Stimulated activated CD4-positive, alpha-beta T cell treated with anti-CD3 and anti-CD28 coated beads, Interleukin-4, amount 100 ng/mL, for 48 hours (primary cell): ENCODE results near the gene CCDC116.
"Not testable (repeated sequence)": the region's sequence is repeated elsewhere in the genome, so short reads cannot be mapped to it uniquely, and the experiment has no call there.

Source experiments
- DNase-seq, 2 donors: peaks; one replicate each; pipeline ENCODE4 v3.0.0-alpha.2; 2020; ENCODE audit warnings: low read depth in 2 of 2

CCDC116 gene

DNA sequence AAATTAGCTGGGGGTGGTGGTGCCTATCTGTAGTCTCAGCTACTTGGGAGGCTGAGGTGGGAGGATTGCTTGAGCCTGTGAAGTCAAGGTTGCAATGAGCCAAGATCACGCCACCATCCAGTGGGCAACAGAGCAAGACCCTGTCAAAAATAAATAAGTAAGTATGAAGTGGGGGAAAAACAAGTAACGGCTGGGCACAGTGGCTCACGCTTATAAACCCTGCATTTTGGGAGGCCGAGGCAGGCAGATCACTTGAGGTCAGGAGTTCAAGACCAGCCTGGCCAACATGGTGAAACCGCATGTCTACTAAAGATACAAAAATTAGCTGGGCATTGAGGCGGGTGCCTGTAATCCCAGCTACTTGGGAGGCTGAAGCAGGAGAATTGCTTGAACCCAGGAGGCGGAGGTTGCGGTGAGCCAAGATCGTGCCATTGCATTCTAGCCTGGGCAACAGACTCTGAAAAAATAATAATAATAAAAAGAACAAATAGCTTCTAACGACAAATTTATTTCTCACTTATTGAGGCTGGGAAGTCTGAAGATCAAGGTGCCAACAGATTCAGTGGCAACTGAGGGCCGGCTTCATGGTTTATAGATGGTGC lies 22.9 kb upstream of the CCDC116 start:
- DNase-seq = not testable (repeated sequence)

DNA sequence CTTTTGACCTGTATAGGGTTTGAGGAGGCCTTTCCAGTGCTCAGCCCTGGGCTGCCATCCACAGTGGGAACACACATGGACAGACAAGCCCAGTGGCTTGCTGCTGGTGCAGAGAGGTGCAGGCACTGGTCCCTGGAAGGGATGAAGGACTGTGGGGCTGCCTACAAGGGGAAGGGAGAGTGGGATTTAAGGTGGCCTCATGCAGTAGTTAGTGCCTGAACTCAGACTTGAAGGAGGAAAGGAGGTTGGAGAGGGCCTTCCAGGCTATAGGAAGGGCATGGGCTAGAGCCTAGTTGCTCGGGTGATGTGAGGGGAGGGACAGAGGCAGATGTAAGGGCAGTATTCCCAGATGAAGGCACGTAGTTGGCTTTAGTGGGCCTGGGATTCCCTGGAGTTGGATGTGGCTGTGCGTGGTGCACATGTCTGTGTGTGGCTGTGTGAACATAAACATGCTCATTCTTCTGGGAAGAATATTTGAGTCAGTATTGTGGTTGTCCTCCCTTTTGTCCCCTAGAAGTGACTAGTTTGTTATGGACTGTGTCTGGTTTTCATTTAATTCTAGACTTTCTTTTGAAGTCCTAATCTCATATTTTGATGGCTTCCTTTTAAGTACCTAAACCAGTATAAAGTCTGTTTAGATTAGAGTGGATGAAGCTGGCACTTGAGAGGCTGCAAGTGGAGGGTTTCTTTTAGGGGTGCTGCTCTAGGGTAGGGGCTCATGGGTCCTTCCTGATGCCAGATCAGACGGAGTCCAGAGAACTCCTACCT lies 21.2 kb upstream of the CCDC116 start:
- no peak for DNase-seq

DNA sequence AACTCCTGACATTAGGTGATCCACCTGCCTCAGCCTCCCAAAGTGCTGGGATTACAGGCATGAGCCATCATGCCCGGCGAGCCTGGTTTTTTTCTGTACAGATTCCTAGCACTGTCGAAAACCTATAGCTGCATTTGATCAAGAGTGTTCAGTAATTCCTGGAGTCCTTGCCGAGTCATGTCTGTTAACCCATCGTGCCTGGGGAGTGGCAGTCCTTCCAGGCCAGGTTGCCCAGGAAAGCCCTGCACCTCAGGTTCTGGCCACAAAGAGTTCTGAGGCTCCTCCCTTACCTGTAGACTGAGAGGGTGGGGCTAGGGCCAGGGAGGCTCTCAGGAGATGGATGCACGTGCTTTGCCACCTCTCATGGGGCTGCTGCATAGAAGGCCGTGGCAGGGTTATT lies 19.7 kb upstream of the CCDC116 start:
- DNase-seq = no peak

DNA sequence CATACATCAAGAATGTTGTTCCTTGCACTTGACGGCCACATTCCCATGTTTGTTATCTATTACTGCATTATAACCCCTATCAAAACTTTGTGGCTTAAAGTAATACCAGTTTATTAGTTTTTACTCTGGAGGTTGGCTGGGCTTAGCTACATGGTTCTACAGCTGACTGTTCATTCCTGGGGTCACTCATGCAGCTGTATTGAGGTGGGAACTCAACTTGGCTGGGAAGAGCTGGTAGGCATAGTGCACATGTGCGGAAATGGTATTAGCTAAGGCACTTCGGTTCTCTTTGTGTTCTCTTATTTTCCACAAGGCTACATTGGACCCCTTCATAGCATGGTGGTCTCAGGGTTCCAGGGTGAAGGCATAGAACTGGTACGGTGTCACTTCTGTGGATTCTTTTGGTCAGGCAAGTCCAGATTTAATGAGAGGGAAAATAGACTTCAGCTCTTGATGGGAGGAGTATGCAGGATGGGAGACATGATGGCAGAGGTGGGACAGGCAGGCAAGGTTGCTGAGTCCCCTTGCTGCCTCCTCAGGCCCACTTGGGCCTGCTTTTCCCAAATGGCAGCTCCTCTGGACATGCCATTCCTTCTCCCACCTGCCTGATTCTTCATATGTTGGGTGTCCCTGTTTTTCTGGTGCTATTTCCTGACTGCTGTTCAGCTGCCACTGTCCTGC lies 18.9 kb upstream of the CCDC116 start:
- no peak for DNase-seq

DNA sequence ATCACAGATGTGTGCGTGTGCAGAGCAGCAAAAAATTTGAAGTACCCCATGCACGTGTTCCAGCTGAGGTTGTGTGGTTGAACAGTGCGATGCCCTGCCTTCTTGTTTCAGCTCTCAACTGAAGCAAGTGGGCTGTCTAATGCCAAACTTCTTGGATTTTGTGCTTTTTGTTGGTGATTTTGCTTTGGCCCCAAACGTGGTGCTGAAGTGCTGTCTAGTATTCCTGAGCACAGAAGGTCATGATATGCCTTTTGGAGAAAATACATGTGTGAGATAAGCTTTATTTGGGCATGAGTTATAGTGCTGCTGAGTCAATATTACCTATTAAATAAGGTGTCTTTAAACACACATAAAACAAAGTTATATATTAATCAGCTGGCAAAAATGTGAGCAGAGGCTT lies 16.8 kb upstream of the CCDC116 start:
- DNase-seq = no peak

DNA sequence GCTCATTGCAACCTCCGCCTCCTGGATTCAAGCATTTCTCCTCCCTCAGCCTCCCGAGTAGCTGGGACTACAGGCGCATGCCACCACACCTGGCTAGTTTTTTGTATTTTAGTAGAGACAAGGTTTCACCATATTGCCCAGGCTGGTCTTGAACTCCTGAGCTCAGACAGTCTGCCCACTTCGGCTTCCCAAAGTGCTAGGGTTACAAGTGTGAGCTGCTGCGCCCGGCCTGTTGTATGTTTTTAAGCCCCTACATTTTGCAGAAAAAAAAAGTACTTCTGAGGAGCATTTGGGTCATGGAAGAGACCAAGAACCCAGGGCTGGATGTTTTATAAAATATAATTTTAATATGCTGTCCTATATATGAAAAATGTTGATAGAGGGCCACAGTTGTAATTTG lies 15.2 kb upstream of the CCDC116 start:
- not testable (repeated sequence) for DNase-seq

DNA sequence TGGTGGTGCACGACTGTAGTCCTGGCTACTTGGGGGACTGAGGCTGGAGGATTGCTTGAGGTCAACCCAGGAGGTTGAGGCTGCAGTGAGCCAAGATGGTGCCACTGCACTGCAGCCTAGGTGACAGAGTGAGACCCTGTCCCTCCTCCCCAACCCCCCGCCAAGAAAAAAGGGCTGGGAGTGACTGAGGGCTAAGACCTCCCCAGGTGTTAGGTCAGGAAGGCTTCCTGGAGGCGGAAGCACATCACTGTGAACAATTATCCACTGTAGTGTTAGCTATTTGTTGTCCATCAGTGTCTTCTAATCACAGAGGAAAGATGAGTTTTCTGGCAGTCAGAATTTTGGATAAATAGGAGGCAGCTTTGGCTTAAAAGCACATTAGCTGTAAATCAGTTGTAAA lies 11.5 kb upstream of the CCDC116 start:
- no peak for DNase-seq

DNA sequence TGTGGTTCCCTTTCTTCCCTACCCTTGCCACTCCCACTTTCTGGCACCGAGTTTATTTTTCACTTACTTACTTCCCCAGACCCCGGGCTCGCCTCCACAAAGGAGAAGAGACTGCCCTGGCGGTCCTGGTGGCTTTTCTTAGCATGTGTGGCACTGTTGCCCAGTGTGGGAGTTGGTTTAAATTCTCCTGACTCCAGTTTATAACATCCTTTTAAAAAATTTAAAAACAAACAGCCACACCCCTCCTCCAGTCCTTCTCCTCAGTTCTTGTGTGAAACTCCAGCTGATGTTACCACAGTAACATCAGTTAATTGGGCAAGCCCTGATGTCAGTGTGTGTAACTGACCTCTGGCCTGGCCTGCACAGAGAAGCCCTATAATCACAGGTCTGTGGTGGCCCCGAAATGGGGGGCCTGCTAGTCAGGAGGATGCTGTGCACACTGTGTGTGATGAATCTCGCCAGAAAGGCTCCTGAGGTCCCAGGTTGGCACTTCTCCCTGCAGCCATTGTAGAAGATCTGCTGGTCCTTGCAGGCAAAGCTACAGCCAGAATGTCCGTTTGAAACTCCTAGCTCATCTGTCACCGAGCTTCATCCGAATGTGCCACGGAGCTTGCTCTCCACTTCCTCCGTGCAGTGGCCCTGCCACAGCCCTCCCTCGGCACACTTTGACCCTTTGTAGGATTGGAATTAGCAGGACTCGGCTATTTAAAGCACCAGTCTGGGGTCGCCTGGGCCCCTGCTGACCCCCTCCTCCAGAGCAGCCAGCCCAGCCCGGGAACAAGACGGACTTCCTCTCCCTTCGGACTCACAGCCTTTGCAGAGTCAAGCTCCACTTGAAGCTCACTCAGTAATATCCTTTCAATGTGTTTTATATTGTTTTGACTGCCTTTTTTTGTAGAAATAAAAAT lies 10.3 kb upstream of the CCDC116 start:
- DNase-seq = no peak

DNA sequence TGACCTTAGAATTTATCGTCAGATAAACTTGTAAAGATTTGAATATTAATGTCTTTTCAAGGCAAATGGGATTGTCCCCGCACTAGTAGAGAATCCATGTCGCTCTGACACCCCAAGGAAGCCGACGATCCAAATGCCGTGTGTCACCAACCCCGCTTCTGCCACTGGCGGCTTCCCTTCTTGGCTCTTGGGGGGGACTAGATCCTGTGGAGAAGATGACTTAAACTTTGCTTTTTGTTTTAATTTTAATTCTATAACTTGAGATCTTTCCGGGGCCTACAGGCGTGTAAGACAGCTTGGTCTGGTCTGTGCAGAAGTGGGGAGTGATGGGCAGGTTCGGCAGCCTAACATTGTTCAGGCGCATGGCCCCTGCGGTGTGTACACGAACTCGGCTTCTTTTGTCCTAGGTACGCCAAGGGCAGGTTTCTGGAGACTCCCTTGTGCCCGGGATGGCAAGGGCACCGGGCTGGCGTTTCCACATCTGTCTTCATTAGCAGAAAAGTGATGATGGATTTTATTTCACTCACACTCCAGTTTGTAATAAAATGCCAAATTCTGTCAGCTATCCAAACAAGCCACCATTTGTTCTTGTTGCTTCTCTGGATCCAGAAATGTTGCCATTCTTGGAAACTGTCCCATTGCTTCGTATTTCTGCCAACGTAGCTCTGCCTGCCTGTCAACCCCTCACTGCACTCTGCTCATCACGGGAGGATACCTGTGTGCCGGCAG lies 9.5 kb upstream of the CCDC116 start:
- no peak for DNase-seq

DNA sequence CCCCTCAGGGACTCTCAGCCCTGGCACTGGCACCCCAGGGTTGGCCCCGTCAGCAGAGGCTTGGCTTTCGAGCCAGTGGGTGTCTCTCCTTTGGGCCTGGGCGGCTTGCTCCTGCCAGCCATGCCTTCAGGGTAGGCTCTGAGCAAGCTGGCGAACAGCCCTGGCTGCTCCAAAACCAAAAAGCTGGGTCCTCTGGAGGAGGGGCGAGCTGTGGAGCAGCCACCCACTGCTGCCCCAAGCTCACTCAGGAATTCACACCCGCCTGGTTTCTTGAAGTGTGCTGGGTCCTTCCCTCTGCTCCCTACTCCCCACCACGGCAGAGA lies 9.0 kb upstream of the CCDC116 start:
- no peak for DNase-seq

DNA sequence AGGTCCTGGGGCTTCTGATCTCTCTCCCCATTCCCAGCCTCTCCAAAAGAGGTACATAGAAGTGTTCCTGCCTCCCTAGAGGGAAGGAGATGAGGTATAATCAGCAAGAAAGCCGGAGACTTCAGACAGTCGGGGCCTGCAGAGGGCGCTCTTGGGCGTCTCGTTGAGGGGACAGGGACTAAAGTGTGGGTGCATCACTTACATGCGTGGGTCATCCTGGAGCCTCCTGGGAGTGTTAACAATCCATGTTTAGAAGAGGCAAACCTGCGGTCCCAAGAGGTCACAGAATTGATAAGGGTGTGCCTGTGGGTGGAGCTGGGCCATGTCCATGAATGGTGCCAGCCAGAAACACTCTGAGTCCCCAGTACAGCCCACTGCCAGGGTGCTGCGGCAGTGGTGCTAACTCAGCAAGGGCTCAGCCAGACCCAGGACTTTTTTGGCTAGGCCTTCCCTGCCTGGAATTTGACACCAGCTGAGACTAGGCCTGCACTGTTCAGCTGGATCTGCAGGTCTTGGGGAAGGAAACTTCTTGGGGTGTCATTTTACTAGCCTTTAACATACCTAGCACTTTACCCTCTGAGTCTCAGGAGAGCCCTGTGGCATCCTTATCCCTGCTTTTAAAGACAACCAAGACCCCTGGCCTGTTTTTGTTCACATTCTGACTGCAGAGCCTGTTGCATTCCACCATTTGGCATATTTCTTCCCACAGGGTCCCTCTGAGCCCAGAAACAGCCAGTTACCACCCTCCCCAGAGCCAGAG lies 8.3 kb upstream of the CCDC116 start:
- DNase-seq = peak; percentile 36 to 65

DNA sequence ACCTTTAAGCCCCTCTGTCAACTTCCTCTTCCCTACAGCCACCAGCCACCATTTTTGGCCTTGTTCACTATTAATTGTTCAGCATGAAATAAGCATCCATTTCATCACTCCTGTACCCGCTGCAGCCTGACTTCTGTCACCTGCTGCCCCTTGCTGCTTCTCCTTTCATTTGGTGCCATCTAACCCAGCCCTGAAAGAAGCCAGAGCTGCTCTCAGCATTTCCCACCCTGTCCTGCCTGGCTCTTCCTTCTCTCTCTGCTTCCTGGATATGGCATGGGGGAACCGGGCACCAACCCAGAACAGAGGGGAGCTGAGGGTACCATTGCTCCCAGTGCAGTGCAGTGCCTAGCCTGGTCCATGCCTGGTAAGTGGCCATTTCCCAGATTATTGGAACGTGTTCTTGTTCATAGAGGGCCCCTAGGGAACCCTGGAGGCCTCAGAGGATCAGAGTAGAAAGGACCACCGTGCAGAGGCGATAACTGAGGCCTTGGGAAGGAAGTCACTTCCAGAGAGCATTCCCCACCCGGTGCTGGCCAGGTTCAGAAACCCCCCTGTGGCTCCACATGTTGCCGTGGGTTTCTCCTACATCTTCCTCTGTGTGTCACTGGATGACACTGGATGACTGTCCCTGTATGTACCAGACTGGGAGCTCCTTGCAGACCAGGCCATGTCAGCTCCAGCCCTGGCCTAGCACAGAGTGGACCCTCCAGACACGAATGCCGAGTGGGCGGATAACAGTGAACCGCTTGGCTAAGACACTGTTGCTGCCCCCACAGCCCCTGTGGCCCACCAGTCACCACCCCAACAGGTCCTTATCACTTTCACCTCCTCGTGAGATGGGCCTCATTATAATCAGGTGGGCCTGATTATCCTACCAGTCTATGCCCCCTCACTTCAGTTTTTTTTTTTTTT lies 7.4 kb upstream of the CCDC116 start:
- DNase-seq = no peak

DNA sequence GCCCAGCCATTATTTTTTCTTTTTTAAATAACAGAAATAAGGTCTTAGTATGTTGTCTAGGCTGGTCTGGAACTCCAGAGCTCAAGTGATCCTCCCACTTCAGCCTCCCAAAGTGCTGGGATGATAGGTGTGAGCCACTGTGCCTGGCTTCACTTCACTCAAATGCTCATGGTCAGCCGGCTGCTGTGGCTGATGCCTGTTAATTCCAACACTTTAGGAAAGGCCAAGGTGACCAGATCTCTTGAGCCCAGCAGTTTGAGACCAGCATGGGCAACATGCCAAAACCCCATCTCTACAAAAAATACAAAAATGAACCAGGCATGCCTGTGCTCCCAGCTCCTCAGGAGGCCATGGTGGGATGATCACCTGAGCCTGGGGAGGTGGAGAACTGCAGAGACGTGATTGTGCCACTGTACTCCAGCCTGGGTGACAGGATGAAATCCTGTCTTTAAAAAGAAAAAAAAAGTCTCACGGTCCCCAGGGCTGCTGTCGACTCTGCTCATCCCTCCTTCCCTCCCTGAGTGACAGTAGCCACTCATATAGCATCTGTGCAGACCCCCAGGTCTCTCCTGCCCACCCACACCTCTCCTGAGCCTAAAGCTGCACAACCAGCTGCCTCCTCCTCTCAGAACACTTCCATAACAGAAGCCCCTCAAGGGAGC lies 6.4 kb upstream of the CCDC116 start:
- DNase-seq = no peak

DNA sequence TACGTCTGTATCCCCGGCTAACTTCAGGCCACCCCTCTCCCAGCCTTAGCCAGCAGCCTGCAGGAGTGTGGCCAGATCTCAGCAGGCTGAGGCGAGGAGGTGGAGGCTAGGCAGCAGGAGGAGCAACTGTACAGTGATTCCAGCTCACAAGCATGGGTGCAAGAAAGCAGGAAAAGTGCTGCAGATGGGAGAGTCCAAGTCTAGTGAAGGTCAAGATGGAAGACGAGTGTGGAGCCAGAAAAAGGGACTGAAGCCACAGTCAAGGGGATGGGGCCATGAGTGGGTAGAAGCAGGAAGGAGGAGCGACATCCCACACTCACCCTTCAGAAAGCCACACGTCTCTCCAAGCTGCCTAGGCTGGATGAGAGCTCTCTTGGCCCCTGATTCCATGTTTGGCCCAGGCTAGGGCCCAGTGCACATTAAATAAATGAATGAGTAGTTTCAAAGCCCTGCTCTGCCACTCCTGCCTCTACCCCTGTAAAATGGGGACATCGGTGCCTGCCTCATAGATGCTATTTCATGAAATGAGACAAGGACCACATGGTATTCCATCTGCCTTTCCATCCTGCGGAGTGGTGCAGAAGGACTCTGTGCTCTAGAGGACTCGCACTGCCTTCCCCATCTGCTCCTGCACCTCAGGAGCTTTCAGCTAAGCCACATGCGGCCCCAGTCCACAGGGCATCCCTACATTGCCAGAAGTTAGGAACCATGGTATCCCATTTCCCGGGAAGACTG lies 5.7 kb upstream of the CCDC116 start:
- no peak for DNase-seq

DNA sequence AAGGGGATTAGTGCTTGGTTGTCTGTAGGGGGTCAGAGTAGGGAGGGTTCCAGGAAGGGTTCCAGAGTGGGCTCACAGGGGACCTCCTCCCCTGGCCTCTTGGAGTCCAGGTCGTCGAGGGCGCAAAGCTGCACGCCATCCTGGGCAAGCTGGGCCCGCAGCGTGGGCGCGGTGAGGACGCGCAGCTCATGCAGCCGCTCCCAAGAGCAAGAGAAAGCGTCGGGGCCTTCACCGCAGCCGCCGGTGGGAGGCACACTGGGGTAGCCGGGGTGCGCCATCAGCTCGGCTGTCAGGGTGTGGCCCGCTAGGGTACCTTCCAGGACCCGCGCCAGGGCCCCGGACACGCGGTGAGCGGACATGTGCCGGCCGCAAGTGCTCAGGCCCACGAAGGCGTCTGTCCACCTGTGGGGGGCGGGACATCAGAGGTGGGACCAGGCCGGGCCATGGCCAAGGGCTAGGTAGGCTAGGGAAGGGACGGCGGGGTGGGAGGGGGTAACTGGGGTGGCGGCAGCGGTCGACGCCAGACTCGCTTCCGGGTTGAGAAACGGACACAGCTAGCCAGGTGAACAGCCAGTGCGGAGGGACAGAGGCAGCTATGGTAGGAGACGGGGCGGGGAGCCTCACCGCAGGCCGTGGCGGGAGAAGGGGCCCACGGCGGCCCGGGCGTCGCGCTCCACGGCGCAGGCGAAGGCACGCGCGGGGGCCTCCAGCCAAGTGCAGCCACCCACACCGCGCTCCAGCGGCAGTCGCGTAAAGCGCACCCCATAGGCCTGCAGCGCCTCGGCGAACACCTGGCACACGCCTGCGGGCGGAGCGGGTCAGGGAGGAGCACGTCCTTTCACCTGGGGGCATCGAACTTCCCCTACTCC lies 3.9 kb upstream of the CCDC116 start:
- no peak for DNase-seq

DNA sequence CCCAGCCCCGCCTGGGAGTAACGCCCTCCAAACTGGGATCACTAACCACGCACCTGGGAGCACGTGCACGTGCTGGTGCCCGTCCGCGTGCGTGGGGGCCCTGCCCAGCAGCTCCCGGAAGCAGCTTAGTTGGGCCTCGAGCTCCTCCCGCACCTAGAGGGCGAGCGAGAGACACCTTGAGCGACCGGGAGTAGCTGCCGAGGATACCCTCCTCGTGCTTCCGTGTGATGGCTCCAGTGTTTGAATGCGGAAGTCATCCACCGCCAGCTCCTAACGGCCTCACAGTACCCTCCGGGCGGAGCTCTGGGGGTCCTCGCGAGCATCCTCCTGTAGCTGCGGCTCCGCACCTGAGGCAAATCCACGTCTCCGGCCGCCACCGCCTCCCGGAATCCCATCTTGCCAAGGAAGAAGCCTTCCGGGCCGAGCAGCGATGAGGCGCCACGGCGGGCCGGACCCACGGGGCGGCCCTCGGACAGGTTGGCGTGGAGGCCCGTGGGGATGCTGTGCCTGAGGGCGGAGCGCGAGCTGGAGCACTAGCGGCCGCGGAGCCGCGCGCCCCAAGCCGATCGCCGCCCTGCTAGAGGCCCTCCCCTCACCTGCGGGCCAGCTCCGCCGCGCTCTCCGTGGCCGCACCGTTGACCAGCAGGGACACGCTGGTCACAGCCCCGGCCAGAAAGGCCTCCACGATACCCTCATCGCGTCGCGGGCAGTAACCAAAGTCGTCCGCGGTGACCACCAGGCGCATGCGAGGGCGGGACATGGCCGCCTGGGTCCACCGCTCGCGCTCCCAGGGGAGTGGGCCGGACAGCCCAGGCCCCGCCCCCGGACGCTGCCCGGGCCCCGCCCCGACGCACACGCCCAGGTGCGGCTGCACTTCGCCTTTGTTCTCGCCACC lies 3.1 kb upstream of the CCDC116 start, which contains the start of gene YDJC:
Gene YDJC, minus strand, starts transcription at position 768 of the 895 bp plus-strand sequence. Its CDS starts 8 bp downstream, at position 760.
- DNase-seq = peak; percentile 94 to 97
